GM12873 (cell line): ENCODE results near the gene LRCH1.

Experiments
- TF ChIP-seq, protein P1 (sequence below): IDR thresholded peaks from 2 replicates; pipeline ENCODE4 v1.5.1; 2012; ENCODE audit warnings: low read depth, mild to moderate bottlenecking, moderate library complexity, low read length, control low read depth; ENCODE audit not compliant: insufficient read depth; ENCODE audit errors: missing control alignments

The LRCH1 gene

DNA sequence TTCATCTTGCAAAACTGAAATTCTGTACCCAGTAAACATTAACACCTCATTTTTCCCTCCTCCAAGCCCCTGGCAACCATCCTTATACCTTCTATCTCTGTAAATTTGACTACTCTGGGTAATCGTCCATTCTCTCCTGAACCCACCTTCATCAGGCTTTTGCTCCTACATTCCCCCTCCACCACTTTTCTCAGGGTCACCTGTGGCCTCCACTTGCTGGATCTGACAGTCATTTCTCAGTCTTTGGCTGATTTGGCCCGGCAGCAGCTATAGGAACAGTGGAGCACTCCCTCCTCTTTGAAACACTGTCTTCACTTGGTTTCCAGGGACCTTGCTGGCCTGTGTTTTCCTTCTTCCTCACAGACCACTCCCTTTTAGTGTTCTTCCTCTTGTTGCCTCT is 83.5 kb downstream of the LRCH1 start:
- TF ChIP-seq, protein P1, sequence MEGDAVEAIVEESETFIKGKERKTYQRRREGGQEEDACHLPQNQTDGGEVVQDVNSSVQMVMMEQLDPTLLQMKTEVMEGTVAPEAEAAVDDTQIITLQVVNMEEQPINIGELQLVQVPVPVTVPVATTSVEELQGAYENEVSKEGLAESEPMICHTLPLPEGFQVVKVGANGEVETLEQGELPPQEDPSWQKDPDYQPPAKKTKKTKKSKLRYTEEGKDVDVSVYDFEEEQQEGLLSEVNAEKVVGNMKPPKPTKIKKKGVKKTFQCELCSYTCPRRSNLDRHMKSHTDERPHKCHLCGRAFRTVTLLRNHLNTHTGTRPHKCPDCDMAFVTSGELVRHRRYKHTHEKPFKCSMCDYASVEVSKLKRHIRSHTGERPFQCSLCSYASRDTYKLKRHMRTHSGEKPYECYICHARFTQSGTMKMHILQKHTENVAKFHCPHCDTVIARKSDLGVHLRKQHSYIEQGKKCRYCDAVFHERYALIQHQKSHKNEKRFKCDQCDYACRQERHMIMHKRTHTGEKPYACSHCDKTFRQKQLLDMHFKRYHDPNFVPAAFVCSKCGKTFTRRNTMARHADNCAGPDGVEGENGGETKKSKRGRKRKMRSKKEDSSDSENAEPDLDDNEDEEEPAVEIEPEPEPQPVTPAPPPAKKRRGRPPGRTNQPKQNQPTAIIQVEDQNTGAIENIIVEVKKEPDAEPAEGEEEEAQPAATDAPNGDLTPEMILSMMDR: no peak

DNA sequence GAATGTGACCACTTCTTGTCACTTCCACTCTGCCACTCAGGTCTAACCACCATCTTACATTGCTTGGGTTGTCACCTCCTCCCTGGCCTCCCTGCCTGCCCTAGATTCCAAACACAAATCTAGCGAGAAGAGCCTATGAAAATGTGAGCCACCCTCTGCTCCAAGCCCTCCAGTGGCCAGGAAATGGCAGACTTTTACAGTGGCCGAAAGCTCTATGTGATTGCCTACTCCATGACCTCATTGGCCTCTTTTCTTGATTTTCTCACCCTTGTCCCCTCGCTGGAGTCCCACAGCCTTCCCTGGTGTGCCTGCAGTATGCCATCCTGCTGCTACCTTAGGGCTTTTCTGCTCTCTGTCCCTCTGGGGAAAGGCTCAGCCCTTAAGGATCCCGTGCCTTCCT is 84.2 kb downstream of the LRCH1 start:
- TF ChIP-seq, protein P1: no peak

DNA sequence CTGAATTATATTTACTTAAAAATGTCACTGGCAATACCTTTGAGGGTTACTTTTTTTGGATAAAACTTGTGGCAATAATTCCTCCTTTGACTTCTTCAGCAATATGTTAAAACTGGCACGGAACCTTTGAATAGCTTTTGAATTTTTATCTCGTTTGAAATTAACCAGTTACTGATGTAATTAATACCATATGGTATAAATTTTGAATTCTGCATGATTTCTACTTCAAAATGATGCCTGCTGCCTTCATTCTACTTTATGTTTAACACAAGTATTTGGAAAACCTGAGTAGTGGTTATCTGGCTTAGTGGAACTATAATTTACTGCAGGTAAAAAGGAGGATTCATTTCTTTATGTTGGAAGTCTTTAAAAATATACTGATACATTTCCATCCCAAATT is 85.3 kb downstream of the LRCH1 start:
- TF ChIP-seq, protein P1: no peak

DNA sequence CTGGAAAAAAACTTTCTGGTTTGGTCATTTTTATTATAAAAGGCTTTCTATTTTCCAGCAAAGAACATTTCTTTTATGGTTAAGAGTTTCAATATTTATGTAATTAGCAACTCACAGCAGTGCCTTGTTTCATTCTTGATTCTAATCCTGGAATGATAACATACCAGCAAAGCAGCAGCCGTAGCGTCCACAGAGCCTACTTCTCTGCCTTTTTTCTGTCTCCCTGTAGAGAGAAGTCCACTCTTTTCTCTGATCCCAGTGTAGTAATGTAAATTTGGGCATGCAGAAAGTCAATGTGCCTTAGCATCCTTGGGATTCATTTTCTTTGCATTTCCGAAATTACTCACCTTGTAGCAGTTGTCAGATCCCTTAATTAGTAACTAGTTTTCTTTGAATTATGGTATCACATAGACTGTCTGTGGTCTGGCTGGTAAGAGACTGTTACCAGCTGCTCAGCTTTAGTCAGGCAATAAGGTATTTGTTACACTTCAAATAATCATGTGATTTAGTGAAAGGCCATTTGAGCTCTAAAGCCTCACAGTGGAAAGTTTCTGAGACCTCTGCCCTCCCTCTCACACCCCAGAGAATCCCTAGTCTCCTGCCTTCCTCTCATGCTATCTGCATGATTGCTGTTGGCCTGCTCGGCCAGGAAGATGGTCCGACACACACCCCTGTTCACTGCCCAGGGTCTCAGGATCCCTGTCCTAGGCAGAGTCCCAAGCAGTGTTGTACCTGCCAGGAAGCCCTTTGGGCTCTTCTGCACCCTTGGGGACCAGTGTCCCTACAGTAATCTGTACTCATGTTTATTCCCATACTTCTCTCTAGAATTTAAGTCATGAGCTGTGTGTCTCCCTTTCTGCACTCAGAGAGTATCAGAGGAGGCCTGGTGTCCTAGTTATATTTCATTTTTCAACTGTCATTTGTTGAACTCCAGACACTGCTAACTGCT is 86.3 kb downstream of the LRCH1 start:
- TF ChIP-seq, protein P1: no peak

DNA sequence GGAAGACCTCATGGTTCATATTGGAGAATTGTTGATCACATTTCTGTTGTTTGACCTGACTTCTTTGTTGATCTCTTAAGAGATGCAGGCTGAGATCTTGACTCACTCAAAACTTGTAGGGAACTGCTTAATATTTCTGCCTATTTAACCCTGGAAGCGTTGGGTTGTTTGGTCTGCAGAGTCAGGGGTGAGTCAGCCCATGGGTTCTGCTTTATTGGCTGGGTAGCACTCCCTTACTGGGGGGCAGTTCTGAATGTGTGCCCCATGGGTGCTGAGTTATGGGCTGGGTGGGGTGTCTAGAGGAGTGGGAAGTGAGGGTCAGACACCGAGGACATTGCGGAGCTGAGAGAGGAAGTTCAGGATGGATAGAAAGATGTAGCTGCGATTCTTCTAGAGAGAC is 87.9 kb downstream of the LRCH1 start:
- TF ChIP-seq, protein P1: no peak

DNA sequence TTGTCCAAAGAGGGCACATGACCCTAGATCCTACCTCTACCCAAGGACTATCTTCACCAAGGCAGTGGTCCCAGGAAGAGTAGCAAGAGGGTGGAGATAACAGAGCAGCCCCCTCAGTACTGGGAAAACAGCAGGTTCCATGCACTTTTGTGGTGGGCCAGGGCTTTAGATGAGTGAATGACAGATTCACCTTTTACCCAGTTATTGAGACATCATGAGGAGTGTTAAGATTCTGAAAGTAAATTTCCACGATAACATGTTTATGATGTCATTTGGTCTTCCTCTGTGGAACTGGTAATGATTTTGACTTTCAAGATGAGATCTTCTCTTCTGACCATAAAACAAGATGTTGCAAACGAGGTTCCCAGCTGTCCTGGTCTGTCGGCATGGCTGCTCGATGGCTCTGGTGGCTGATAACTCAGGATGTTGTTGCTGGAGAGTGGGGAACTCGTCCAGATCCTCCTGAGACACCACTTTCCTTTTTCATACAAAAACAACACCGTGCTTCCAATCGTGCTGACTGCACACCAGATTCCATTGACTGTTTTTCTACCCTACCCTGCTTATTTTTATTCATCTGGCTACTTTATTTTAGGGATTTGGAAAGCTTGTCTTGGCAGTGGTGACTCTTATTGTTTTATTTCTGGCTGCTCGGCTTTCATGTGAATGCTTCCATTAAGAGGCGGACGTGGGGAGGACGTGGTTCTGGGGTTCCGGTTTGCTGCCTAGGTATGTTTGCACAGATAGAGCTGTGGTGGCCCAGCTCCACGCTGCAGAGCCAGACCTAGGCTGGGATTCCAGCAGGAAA is 88.5 kb downstream of the LRCH1 start:
- TF ChIP-seq, protein P1: no peak

DNA sequence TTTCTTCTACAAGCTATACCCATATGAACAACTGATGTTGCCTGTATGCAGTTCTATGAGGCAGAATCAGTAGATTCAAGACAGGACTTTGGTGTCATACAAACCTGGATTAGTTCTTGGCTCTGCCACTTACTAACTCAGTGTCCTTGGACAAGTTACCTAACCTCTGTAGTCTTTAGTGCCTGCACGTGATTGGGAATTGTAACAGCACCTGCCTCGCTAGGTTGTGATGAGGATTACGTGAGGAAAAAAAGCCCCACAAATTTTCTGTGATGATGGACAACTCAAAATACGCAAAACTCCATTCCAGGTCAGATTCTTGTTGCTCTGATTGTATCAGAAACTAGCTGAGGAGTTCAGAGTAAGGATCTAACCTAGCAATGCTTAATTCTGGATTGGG is 89.3 kb downstream of the LRCH1 start:
- TF ChIP-seq, protein P1: no peak
